Smooth muscle cell (in vitro differentiated cells): ENCODE data around the gene SUB1. TPM values are rescaled to one million over a fixed set of nuclear protein-coding genes. Genes with fewer than 3 reads are reported as not detected.
A peak's percentile ranks its signal among the peaks of the same experiment; 100 is the strongest.
"Not testable (repeated sequence)": the region's sequence is repeated elsewhere in the genome, so short reads cannot be mapped to it uniquely, and the experiment has no call there.

Source experiments
- DNase-seq: peaks from one replicate; lab custom pipeline; 2025; ENCODE audit not compliant: unreplicated experiment; lab: John Stamatoyannopoulos, UW
- H2AFZ ChIP-seq: fragments of 200-600 bp; sonication (generic); 2 replicates; pipeline ENCODE4 v1.6.0; 2016; ENCODE audit warnings: antibody characterized with exemption, low read depth, mild to moderate bottlenecking
- H3F3A ChIP-seq: fragments of 200-600 bp; sonication (generic); 2 replicates; pipeline ENCODE4 v1.6.0; 2017; ENCODE audit warnings: antibody characterized with exemption, low read depth
- H3K27ac ChIP-seq: fragments of 200-600 bp; sonication (generic); 2 replicates; pipeline ENCODE4 v1.5.1; 2016; ENCODE audit warnings: low read depth, mild to moderate bottlenecking
- H3K27me3 ChIP-seq: fragments of 200-600 bp; sonication (generic); 2 replicates; pipeline ENCODE4 v1.6.1; 2016; ENCODE audit warnings: low read depth, mild to moderate bottlenecking
- H3K36me3 ChIP-seq: fragments of 200-600 bp; sonication (generic); 2 replicates; pipeline ENCODE4 v1.5.1; 2016; ENCODE audit warnings: low read depth
- H3K4me1 ChIP-seq: fragments of 200-600 bp; sonication (generic); 2 replicates; pipeline ENCODE4 v1.5.1; 2016; ENCODE audit warnings: low read depth
- H3K4me2 ChIP-seq: fragments of 200-600 bp; sonication (generic); 2 replicates; pipeline ENCODE4 v1.6.0; 2016; ENCODE audit warnings: mild to moderate bottlenecking
- H3K4me3 ChIP-seq: fragments of 200-600 bp; sonication (generic); 2 replicates; pipeline ENCODE4 v1.5.1; 2016; ENCODE audit warnings: mild to moderate bottlenecking
- H3K79me2 ChIP-seq: fragments of 200-600 bp; sonication (generic); 2 replicates; pipeline ENCODE4 v1.6.0; 2016; ENCODE audit warnings: low read depth, mild to moderate bottlenecking
- H3K9ac ChIP-seq: fragments of 200-600 bp; sonication (generic); 2 replicates; pipeline ENCODE4 v1.6.0; 2016; ENCODE audit warnings: low read depth
- H3K9me3 ChIP-seq: fragments of 200-600 bp; sonication (generic); replicated peaks from 2 replicates; pipeline ENCODE4 v1.5.1; 2016; ENCODE audit warnings: low read depth
- H4K20me1 ChIP-seq: fragments of 200-600 bp; sonication (generic); 2 replicates; pipeline ENCODE4 v1.6.0; 2016; ENCODE audit warnings: low read depth
- WGBS: methylation state at CpG from one replicate; pipeline ENCODE4 v1.1.7; 2016; ENCODE audit warnings: low lambda C conversion rate; 5-methylcytosine and 5-hydroxymethylcytosine counted together
- polyA plus RNA-seq: library from polyadenylated mRNA; unstranded; fragments of >200 nt; fragmentation: Nextera tagmentation; extraction: Ambion mirVana; gene quantifications from 2 replicates; pipeline ENCODE4 v1.2.1, GENCODE V29; 2016
- total RNA-seq: library from RNA; depleted of rRNA; stranded (reverse); fragments of >200 nt; gene quantifications from 2 replicates; pipeline ENCODE4 v1.2.3, GENCODE V29; 2014
- TF ChIP-seq, protein P1 (sequence below): fragments of 200-600 bp; sonication (generic); IDR thresholded peaks from 2 replicates; pipeline ENCODE4 v1.5.1; 2017; ENCODE audit warnings: borderline replicate concordance, mild to moderate bottlenecking, antibody characterized with exemption; ENCODE audit not compliant: insufficient read depth, poor library complexity, severe bottlenecking

SUB1 gene
- total RNA-seq (321 and 333 TPM in 2 replicates), polyA plus RNA-seq (394 and 466 TPM in 2 replicates)

DNA sequence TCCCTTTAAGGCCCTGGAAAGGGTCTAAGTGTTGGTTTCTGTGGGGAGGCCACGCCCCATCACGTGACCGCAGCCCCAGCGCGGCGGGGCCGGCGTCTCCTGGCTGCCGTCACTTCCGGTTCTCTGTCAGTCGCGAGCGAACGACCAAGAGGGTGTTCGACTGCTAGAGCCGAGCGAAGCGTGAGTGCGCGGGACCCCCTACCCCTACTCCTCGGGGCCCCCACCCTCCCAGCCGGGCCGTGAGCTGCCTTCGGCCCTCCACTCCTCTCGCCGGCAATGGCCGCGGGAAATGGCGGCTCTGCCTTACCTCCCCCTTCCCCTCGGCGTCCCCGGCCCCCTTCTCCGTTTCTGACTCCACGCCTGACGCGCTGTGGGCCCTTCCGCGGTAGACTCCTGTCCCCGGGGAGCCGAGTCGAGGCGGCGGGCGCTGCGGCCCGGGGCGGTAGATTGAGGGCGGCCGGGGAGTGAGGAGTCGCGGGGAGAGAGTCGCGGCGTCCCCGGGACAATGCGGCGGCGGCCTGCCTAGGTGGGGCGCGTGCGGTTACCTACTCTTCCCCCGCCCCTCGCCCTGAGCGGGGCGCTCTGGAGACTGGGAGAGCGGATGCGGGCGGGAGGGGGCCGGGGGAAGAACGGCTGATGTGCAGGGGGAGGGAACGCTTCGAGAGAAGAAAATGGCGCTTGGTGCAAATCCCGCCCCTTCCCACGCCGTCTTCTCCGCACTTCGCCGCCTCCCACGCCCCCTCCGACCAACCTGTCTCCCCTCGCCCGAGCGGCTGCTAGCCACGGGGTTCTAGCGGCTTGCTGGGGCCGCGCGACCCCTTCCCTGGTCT is at the start of gene SUB1:
Gene SUB1 (plus strand): TSS at position 112 of the 830 bp plus-strand sequence. CDS start 2,956 bp downstream, outside the sequence.
- Histone ChIP-seq H3F3A (peaks cover 20% of the 10 kb centered on the region), H3K27me3 (no peaks in the 10 kb centered on the region), H3K4me1 (peaks cover 10% of the 10 kb centered on the region), H3K27ac (peak within 1 kb of the TSS; percentile 99), H2AFZ (peak within 1 kb of the TSS; percentile 88), H3K79me2 (peaks cover 52% of the 10 kb centered on the region), H3K4me3 (peak within 1 kb of the TSS; percentile 92), H3K9me3 (no peaks in the 10 kb centered on the region), H3K36me3 (no peaks in the 10 kb centered on the region), H3K9ac (peak within 1 kb of the TSS; percentile 99), H3K4me2 (peak within 1 kb of the TSS; percentile 91), H4K20me1 (peaks cover 47% of the 10 kb centered on the region)
- 1% methylated on average over 43 of the region's 89 CpGs for WGBS
- peak; percentile 66 for DNase-seq
- TF ChIP-seq, protein P1, sequence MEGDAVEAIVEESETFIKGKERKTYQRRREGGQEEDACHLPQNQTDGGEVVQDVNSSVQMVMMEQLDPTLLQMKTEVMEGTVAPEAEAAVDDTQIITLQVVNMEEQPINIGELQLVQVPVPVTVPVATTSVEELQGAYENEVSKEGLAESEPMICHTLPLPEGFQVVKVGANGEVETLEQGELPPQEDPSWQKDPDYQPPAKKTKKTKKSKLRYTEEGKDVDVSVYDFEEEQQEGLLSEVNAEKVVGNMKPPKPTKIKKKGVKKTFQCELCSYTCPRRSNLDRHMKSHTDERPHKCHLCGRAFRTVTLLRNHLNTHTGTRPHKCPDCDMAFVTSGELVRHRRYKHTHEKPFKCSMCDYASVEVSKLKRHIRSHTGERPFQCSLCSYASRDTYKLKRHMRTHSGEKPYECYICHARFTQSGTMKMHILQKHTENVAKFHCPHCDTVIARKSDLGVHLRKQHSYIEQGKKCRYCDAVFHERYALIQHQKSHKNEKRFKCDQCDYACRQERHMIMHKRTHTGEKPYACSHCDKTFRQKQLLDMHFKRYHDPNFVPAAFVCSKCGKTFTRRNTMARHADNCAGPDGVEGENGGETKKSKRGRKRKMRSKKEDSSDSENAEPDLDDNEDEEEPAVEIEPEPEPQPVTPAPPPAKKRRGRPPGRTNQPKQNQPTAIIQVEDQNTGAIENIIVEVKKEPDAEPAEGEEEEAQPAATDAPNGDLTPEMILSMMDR = no peak

- TF ChIP-seq, protein P1 = no peak
- H3K9me3 ChIP-seq = no peaks in the 10 kb centered on the region
- H3K4me3 ChIP-seq = no peak overlapping the region
- H3F3A ChIP-seq = peaks cover 2% of the 10 kb centered on the region
- 88% methylated on average over 4 of the region's 4 CpGs for WGBS
- no peaks in the 10 kb centered on the region for H4K20me1 ChIP-seq
- no peak for DNase-seq
- H3K9ac ChIP-seq = no peak overlapping the region
- no peaks in the 10 kb centered on the region for H3K36me3 ChIP-seq
- no peak overlapping the region for H3K27ac ChIP-seq
- no peak overlapping the region for H3K4me2 ChIP-seq
- H3K79me2 ChIP-seq = no peaks in the 10 kb centered on the region
- no peaks in the 10 kb centered on the region for H3K27me3 ChIP-seq
- no peaks in the 10 kb centered on the region for H3K4me1 ChIP-seq
- H2AFZ ChIP-seq = no peak overlapping the region
These were observed 49.1 kb upstream of the SUB1 start for GRCh38 chr5:32536246-32536645.

DNA sequence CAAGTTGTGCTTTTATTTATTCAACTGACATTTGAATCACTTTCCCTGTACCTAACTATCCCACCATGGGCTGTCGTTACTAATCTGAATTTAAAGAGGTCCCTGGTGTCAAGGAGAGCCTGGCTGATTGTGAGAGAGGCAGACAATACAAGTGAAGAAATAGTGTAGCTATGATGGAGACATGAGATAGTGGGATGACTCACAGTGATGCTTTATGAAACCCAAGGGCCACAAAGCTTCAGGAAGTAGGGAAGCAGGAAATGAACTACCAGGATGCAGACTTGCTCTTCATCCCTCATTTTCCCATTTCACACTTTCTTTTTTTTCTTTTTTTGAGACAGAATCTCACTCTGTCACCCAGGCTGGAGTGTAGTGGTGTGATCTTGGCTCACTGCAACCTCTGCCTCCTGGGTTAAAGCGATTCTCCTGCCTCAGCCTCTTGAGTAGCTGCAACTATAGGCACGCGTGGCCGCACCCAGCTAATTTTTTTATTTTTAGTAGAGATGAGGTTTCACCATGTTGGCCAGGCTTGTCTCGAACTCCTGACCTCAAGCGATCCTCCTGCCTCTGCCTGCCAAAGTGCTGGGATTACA is 47.8 kb upstream of the SUB1 start:
- H3K79me2 ChIP-seq, H3K4me3 ChIP-seq, H2AFZ ChIP-seq, H3K36me3 ChIP-seq, DNase-seq, H3K9me3 ChIP-seq, H3K4me1 ChIP-seq, H3K9ac ChIP-seq, H3F3A ChIP-seq, H4K20me1 ChIP-seq, H3K27ac ChIP-seq, H3K4me2 ChIP-seq, H3K27me3 ChIP-seq: not testable (repeated sequence)
- WGBS = 85% methylated on average over 7 of the region's 7 CpGs

DNA sequence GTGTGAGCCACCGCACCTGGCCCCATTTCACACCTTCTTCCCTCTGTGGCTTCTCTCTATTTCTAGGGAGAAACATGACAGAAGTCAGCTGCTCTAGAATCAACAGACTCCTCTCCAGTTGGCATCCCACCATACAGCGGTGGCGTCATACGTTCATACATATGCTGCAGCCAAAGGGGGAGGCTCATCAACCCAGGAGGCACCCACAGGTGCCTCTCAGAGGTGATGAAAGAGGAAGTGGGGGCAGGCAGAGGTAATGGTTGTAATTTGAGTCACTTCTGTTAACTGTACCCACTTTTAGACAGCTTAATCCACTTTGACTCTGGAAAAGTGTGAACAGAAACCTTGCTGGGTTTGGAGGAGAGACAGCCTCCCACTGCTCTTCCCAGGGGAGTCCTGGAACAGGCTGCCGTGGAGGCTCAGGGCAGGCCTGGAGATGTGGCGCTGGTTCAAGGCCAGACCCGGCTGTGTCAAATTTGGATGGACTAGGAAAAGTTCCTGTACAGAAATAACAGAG is 47.3 kb upstream of the SUB1 start:
- Histone ChIP-seq H3F3A (no peaks in the 10 kb centered on the region), H3K9me3 (no peaks in the 10 kb centered on the region), H2AFZ (no peak overlapping the region), H3K27ac (no peak overlapping the region), H3K4me3 (no peak overlapping the region), H3K4me2 (no peak overlapping the region), H3K27me3 (no peaks in the 10 kb centered on the region), H3K79me2 (no peaks in the 10 kb centered on the region), H3K4me1 (no peaks in the 10 kb centered on the region), H3K9ac (no peak overlapping the region), H4K20me1 (no peaks in the 10 kb centered on the region), H3K36me3 (no peaks in the 10 kb centered on the region)
- WGBS = 94% methylated on average over 7 of the region's 7 CpGs
- DNase-seq = no peak
- TF ChIP-seq, protein P1 = no peak
